ENCODE results near the gene PLRG1. TPM values are rescaled to one million over a fixed set of nuclear protein-coding genes. Genes with fewer than 3 reads are reported as not detected.

Gene PLRG1
- polyA plus RNA-seq, 3 donors: 34.6 to 56.1 (median 52.5) TPM

GRCh38 chr4:154527308-154527707, 22.9 kb downstream of the PLRG1 start:
- WGBS (ENCODE audit: insufficient coverage): 80% methylated on average over 1 of the region's 4 CpGs
- no peak overlapping the region for H2AFZ ChIP-seq (ENCODE audit: insufficient read depth, low read depth, low read length, poor library complexity, severe bottlenecking)
- no peak overlapping the region for H3K4me2 ChIP-seq (replicated peaks; ENCODE audit: extremely low read depth, low read length, poor library complexity, severe bottlenecking)

GRCh38 chr4:154526151-154526550, 24.0 kb downstream of the PLRG1 start:
- no peak for DNase-seq
- intact Hi-C loops (cut with micrococcal nuclease): no loop called here
- no CpG with 5 or more reads among the region's 2 CpGs for WGBS (ENCODE audit: insufficient coverage)
- Histone ChIP-seq H3K36me3 (replicated peaks in 1 of 2; ENCODE audit: control insufficient read depth in 1 of 2, insufficient read depth in 2 of 2, low read length in 2 of 2) (no peaks in the 10 kb centered on the region), H3K4me3 (replicated peaks in 1 of 3; ENCODE audit: low read depth in 2 of 3, low read length in 3 of 3) (no peak overlapping the region), H2AFZ (ENCODE audit: insufficient read depth, low read depth, low read length, poor library complexity, severe bottlenecking) (no peak overlapping the region), H3K27me3 (ENCODE audit: control insufficient read depth in 2 of 2, insufficient read depth in 2 of 2, low read length in 2 of 2) (no peaks in the 10 kb centered on the region), H3K9me3 (replicated peaks in 1 of 2; ENCODE audit: control insufficient read depth in 1 of 2, insufficient read depth in 1 of 2, low read length in 2 of 2) (no peaks in the 10 kb centered on the region), H4K20me1 (ENCODE audit: insufficient read depth, low read length) (no peaks in the 10 kb centered on the region), H3K4me2 (replicated peaks; ENCODE audit: extremely low read depth, low read length, poor library complexity, severe bottlenecking) (no peak overlapping the region), H3K9ac (ENCODE audit: insufficient read depth, low read length, poor library complexity, severe bottlenecking) (no peak overlapping the region), H3K4me1 (ENCODE audit: control insufficient read depth in 1 of 2, insufficient read depth in 2 of 2, low read length in 2 of 2) (peaks cover 0 to 5% of the 10 kb centered on the region in 2 donors), H3K27ac (ENCODE audit: low read depth in 1 of 2, low read length in 2 of 2) (no peak overlapping the region), H3K79me2 (ENCODE audit: insufficient read depth, low read length) (no peaks in the 10 kb centered on the region)
- no peak overlapping the region for H3K27ac Mint-ChIP-seq
- no peaks in the 10 kb centered on the region for H3K36me3 Mint-ChIP-seq
- no peak overlapping the region for H3K4me3 Mint-ChIP-seq
- peaks cover 0 to 7% (median 0%) of the 10 kb centered on the region in 7 donors for H3K9me3 Mint-ChIP-seq
- TF ChIP-seq, protein P1, sequence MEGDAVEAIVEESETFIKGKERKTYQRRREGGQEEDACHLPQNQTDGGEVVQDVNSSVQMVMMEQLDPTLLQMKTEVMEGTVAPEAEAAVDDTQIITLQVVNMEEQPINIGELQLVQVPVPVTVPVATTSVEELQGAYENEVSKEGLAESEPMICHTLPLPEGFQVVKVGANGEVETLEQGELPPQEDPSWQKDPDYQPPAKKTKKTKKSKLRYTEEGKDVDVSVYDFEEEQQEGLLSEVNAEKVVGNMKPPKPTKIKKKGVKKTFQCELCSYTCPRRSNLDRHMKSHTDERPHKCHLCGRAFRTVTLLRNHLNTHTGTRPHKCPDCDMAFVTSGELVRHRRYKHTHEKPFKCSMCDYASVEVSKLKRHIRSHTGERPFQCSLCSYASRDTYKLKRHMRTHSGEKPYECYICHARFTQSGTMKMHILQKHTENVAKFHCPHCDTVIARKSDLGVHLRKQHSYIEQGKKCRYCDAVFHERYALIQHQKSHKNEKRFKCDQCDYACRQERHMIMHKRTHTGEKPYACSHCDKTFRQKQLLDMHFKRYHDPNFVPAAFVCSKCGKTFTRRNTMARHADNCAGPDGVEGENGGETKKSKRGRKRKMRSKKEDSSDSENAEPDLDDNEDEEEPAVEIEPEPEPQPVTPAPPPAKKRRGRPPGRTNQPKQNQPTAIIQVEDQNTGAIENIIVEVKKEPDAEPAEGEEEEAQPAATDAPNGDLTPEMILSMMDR (IDR thresholded peaks at IDR 0.05): no peak
- H3K27me3 Mint-ChIP-seq (ENCODE audit: low read depth in 3 of 3): peaks cover 0 to 6% (median 0%) of the 10 kb centered on the region in 3 donors
- H3K4me1 Mint-ChIP-seq: peaks cover 19% of the 10 kb centered on the region

More at GRCh38 chr4:154527308-154527707, 22.9 kb downstream of the PLRG1 start:
- Histone ChIP-seq H3K9me3 (replicated peaks in 1 of 2; ENCODE audit: control insufficient read depth in 1 of 2, insufficient read depth in 1 of 2, low read length in 2 of 2) (no peaks in the 10 kb centered on the region), H3K9ac (ENCODE audit: insufficient read depth, low read length, poor library complexity, severe bottlenecking) (no peak overlapping the region), H3K4me3 (replicated peaks in 1 of 3; ENCODE audit: low read depth in 2 of 3, low read length in 3 of 3) (no peak overlapping the region), H4K20me1 (ENCODE audit: insufficient read depth, low read length) (no peaks in the 10 kb centered on the region), H3K27ac (ENCODE audit: low read depth in 1 of 2, low read length in 2 of 2) (no peak overlapping the region), H3K36me3 (replicated peaks in 1 of 2; ENCODE audit: control insufficient read depth in 1 of 2, insufficient read depth in 2 of 2, low read length in 2 of 2) (no peaks in the 10 kb centered on the region), H3K4me1 (ENCODE audit: control insufficient read depth in 1 of 2, insufficient read depth in 2 of 2, low read length in 2 of 2) (peaks cover 0 to 5% of the 10 kb centered on the region in 2 donors), H3K27me3 (ENCODE audit: control insufficient read depth in 2 of 2, insufficient read depth in 2 of 2, low read length in 2 of 2) (no peaks in the 10 kb centered on the region), H3K79me2 (ENCODE audit: insufficient read depth, low read length) (no peaks in the 10 kb centered on the region)
- peaks cover 0 to 7% (median 0%) of the 10 kb centered on the region in 7 donors for H3K9me3 Mint-ChIP-seq
- H3K4me1 Mint-ChIP-seq: peaks cover 19% of the 10 kb centered on the region
- no peak for DNase-seq
- TF ChIP-seq, protein P1 (IDR thresholded peaks at IDR 0.05): no peak
- no peaks in the 10 kb centered on the region for H3K36me3 Mint-ChIP-seq
- H3K27ac Mint-ChIP-seq: no peak overlapping the region
- H3K27me3 Mint-ChIP-seq (ENCODE audit: low read depth in 3 of 3): peaks cover 0 to 6% (median 0%) of the 10 kb centered on the region in 3 donors
- no peak overlapping the region for H3K4me3 Mint-ChIP-seq
- intact Hi-C loops (cut with micrococcal nuclease): no loop called here
